WTC11 (cell line): ENCODE data around the gene OSBPL9. TPM values are rescaled to one million over a fixed set of nuclear protein-coding genes. Genes with fewer than 3 reads are reported as not detected.

ENCODE experiments used
- ATAC-seq: fragments of 200-7000 bp; cut with Tn5 transposase; 2 replicates; pipeline ENCODE4 v1.10.0; 2021; ENCODE audit warnings: mild to moderate bottlenecking, moderate library complexity
- CTCF ChIA-PET: fragments of 300-600 bp; sonication (Branson Sonifier 250); formaldehyde crosslinking; loops from one replicate; lab custom pipeline; 2021; ENCODE audit warnings: antibody characterized with exemption; lab: Charles Lee
- POLR2A ChIA-PET: fragments of 350-600 bp; sonication (Branson Sonifier 250); formaldehyde crosslinking; loops from one replicate; lab custom pipeline; 2021; ENCODE audit warnings: antibody characterized with exemption; lab: Charles Lee
- DNase-seq: peaks from one replicate; pipeline ENCODE4 v3.0.0; 2021; ENCODE audit warnings: low spot score
- H3K27ac Mint-ChIP-seq: 2 replicates; pipeline ENCODE4 v1.8.0; 2021; ENCODE audit warnings: mixed read lengths
- H3K27me3 Mint-ChIP-seq: 2 replicates; pipeline ENCODE4 v1.8.0; 2021; ENCODE audit warnings: low read depth, mild to moderate bottlenecking, moderate library complexity, mixed read lengths
- H3K36me3 Mint-ChIP-seq: 2 replicates; pipeline ENCODE4 v1.8.0; 2021; ENCODE audit warnings: mixed read lengths
- H3K4me1 Mint-ChIP-seq: 2 replicates; pipeline ENCODE4 v1.8.0; 2022; ENCODE audit warnings: mixed read lengths
- H3K4me3 Mint-ChIP-seq: 2 replicates; pipeline ENCODE4 v1.8.0; 2021; ENCODE audit warnings: mild to moderate bottlenecking, moderate library complexity, mixed read lengths
- H3K9me3 Mint-ChIP-seq: 2 replicates; pipeline ENCODE4 v1.8.0; 2021; ENCODE audit warnings: mixed read lengths
- ATF1 ChIP-seq: sonication (generic); formaldehyde crosslinking; IDR thresholded peaks from 2 replicates; pipeline ENCODE4 v1.8.1; 2023; ENCODE audit warnings: mild to moderate bottlenecking, moderate library complexity, missing genetic modification reagents
- ATF6 ChIP-seq: sonication (generic); formaldehyde crosslinking; IDR thresholded peaks from 2 replicates; pipeline ENCODE4 v1.8.1; 2023; ENCODE audit warnings: mild to moderate bottlenecking, missing genetic modification reagents
- CREM ChIP-seq: sonication (generic); formaldehyde crosslinking; IDR thresholded peaks from 2 replicates; pipeline ENCODE4 v1.8.1; 2022; ENCODE audit warnings: mild to moderate bottlenecking, missing genetic modification reagents, moderate library complexity
- E2F5 ChIP-seq: sonication (generic); formaldehyde crosslinking; IDR thresholded peaks from 2 replicates; pipeline ENCODE4 v1.8.1; 2022; ENCODE audit warnings: mild to moderate bottlenecking, moderate library complexity, missing genetic modification reagents
- ESRRA ChIP-seq: sonication (generic); formaldehyde crosslinking; IDR thresholded peaks from 2 replicates; pipeline ENCODE4 v1.8.1; 2022; ENCODE audit warnings: mild to moderate bottlenecking, missing genetic modification reagents, borderline replicate concordance
- ETV6 ChIP-seq: sonication (generic); formaldehyde crosslinking; IDR thresholded peaks from 2 replicates; pipeline ENCODE4 v1.8.1; 2022; ENCODE audit warnings: mild to moderate bottlenecking, missing genetic modification reagents
- FOXJ3 ChIP-seq: sonication (generic); formaldehyde crosslinking; IDR thresholded peaks from 2 replicates; pipeline ENCODE4 v1.9.0; 2021; ENCODE audit warnings: missing genetic modification reagents, mild to moderate bottlenecking, borderline replicate concordance
- FOXK1 ChIP-seq: sonication (generic); formaldehyde crosslinking; IDR thresholded peaks from 2 replicates; pipeline ENCODE4 v1.8.0; 2022; ENCODE audit warnings: mild to moderate bottlenecking, moderate library complexity, missing genetic modification reagents
- JAZF1 ChIP-seq: fragments of 250-450 bp; sonication (Bioruptor Pico); IDR thresholded peaks from 2 replicates; pipeline ENCODE4 v1.9.0; 2021; ENCODE audit warnings: moderate library complexity, mild to moderate bottlenecking, inconsistent platforms
- MYBL2 ChIP-seq: sonication (generic); formaldehyde crosslinking; IDR thresholded peaks from 2 replicates; pipeline ENCODE4 v1.8.1; 2023; ENCODE audit warnings: mild to moderate bottlenecking, moderate library complexity, missing genetic modification reagents
- NFATC4 ChIP-seq: fragments of 250-450 bp; sonication (Bioruptor Pico); IDR thresholded peaks from 2 replicates; pipeline ENCODE4 v1.9.0; 2021; ENCODE audit warnings: mild to moderate bottlenecking
- RORB ChIP-seq: fragments of 250-450 bp; sonication (Bioruptor Pico); IDR thresholded peaks from 2 replicates; pipeline ENCODE4 v1.9.0; 2021; ENCODE audit warnings: mild to moderate bottlenecking
- TCF7 ChIP-seq: sonication (generic); formaldehyde crosslinking; IDR thresholded peaks from 2 replicates; pipeline ENCODE4 v1.8.0; 2022; ENCODE audit warnings: mild to moderate bottlenecking, low read depth, missing genetic modification reagents, moderate library complexity
- ZNF138 ChIP-seq: sonication (generic); formaldehyde crosslinking; conservative IDR thresholded peaks from 2 replicates; pipeline ENCODE4 v1.8.1; 2022; ENCODE audit warnings: mild to moderate bottlenecking, moderate library complexity, missing genetic modification reagents
- ZNF219 ChIP-seq: sonication (generic); formaldehyde crosslinking; IDR thresholded peaks from 2 replicates; pipeline ENCODE4 v1.8.0; 2023; ENCODE audit warnings: missing genetic modification reagents, mild to moderate bottlenecking, borderline replicate concordance
- total RNA-seq: library from RNA; stranded (reverse); gene quantifications from 3 replicates; pipeline ENCODE4 v1.2.3, GENCODE V29; 2021
- TF ChIP-seq, protein P1 (sequence below): sonication (generic); formaldehyde crosslinking; IDR thresholded peaks from 2 replicates; pipeline ENCODE4 v1.8.0; 2022; ENCODE audit warnings: mild to moderate bottlenecking, missing genetic modification reagents
- TF ChIP-seq, protein P2 (sequence below): sonication (generic); formaldehyde crosslinking; IDR thresholded peaks from 2 replicates; pipeline ENCODE4 v1.8.1; 2023; ENCODE audit warnings: mild to moderate bottlenecking, missing genetic modification reagents, borderline replicate concordance
- TF ChIP-seq, protein P3 (sequence below): fragments of 250-450 bp; sonication (Bioruptor Pico); IDR thresholded peaks from 2 replicates; pipeline ENCODE4 v1.9.0; 2021; ENCODE audit warnings: mild to moderate bottlenecking, borderline replicate concordance
- TF ChIP-seq, protein P4 (sequence below): fragments of 250-450 bp; sonication (Bioruptor Pico); IDR thresholded peaks from 2 replicates; pipeline ENCODE4 v1.9.0; 2021; ENCODE audit warnings: mild to moderate bottlenecking
- TF ChIP-seq, protein P5 (sequence below): sonication (generic); formaldehyde crosslinking; IDR thresholded peaks from 2 replicates; pipeline ENCODE4 v1.8.1; 2022; ENCODE audit warnings: low read depth, missing genetic modification reagents, borderline replicate concordance
- TF ChIP-seq, protein P6 (sequence below): sonication (generic); formaldehyde crosslinking; conservative IDR thresholded peaks from 2 replicates; pipeline ENCODE4 v1.8.1; 2022; ENCODE audit warnings: mild to moderate bottlenecking, missing genetic modification reagents

The OSBPL9 gene
- total RNA-seq, 1 experiment from 2014 or later = 55.6 TPM

DNA sequence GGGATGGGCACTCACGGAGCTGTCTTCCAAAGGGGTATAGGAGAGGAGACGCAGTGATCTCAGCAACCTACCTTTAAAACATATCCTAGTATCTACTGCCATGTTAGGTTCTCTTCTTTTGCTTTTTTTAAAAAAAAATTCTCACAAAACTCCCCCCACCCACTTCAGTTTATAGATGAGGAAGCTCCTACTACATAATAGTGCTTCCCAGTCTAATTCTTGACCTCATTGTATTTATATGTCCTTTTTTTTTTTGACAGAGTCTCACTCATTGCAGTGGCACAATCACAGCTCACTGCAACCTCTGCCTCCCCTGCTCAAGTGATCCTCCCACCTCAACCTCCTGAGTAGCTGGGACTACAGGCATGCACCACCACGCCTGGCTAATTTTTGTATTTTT, 99.9 kb downstream of the OSBPL9 start:
- ATAC-seq (no peak), DNase-seq (no peak)
- no peaks in the 10 kb centered on the region for H3K4me1 Mint-ChIP-seq
- TF ChIP-seq ATF1 (CRISPR knock-in tag) (no peak), CREM (no peak), ETV6 (CRISPR knock-in tag) (no peak), MYBL2 (CRISPR knock-in tag) (no peak), FOXK1 (no peak), RORB (CRISPR knock-in tag) (no peak)
- ChIA-PET POLR2A (no interaction called here), CTCF (interaction anchor here (1.1 kb wide), 1 partner anchor 52 kb away, joined by 3 read pairs; no protein-coding TSS in a partner anchor)
- H3K27ac Mint-ChIP-seq = no peak overlapping the region
- H3K36me3 Mint-ChIP-seq = peaks cover 5% of the 10 kb centered on the region; the same call in 1 of the 2 replicates
- peaks cover 6% of the 10 kb centered on the region; the same call in 1 of the 2 replicates for H3K9me3 Mint-ChIP-seq
- H3K4me3 Mint-ChIP-seq = no peak overlapping the region
- no peaks in the 10 kb centered on the region for H3K27me3 Mint-ChIP-seq

DNA sequence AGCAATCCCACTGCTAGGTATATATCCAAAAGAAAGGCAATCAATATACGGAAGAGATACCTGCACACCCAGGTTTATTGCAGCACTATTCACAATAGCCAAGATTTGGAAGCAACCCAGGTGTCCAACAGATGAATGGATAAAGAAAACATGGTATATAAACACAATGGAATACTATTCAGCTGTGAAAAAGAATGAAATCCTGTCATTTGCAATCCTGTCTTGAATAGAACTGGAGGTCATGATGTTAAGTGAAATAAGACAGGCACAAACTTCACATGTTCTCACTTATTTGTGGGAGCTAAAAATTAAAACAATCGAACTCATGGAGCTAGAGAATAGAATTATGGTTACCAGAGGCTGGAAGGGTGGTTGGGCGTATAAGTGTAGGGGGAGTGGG, 101.0 kb downstream of the OSBPL9 start:
- Mint-ChIP-seq H3K4me1 (no peaks in the 10 kb centered on the region), H3K27ac (no peak overlapping the region), H3K36me3 (no peaks in the 10 kb centered on the region), H3K9me3 (no peaks in the 10 kb centered on the region), H3K27me3 (no peaks in the 10 kb centered on the region), H3K4me3 (no peak overlapping the region)
- POLR2A ChIA-PET = no interaction called here
- ATAC-seq (no peak), DNase-seq (no peak)
- CTCF ChIA-PET = interaction anchor here (1.1 kb wide), 1 partner anchor 51 kb away, joined by 3 read pairs; no protein-coding TSS in a partner anchor
- TF ChIP-seq, protein P1, sequence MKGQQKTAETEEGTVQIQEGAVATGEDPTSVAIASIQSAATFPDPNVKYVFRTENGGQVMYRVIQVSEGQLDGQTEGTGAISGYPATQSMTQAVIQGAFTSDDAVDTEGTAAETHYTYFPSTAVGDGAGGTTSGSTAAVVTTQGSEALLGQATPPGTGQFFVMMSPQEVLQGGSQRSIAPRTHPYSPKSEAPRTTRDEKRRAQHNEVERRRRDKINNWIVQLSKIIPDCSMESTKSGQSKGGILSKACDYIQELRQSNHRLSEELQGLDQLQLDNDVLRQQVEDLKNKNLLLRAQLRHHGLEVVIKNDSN = no peak
- TF ChIP-seq JAZF1 (CRISPR knock-in tag) (no peak), ZNF219 (CRISPR knock-in tag) (no peak), E2F5 (CRISPR knock-in tag) (no peak), ZNF138 (CRISPR knock-in tag) (no peak), NFATC4 (CRISPR knock-in tag) (no peak), FOXJ3 (CRISPR knock-in tag) (no peak), ESRRA (CRISPR knock-in tag) (no peak), FOXK1 (no peak), CREM (no peak), RORB (CRISPR knock-in tag) (no peak), TCF7 (CRISPR knock-in tag) (no peak), ATF6 (no peak)
- TF ChIP-seq, protein P2, sequence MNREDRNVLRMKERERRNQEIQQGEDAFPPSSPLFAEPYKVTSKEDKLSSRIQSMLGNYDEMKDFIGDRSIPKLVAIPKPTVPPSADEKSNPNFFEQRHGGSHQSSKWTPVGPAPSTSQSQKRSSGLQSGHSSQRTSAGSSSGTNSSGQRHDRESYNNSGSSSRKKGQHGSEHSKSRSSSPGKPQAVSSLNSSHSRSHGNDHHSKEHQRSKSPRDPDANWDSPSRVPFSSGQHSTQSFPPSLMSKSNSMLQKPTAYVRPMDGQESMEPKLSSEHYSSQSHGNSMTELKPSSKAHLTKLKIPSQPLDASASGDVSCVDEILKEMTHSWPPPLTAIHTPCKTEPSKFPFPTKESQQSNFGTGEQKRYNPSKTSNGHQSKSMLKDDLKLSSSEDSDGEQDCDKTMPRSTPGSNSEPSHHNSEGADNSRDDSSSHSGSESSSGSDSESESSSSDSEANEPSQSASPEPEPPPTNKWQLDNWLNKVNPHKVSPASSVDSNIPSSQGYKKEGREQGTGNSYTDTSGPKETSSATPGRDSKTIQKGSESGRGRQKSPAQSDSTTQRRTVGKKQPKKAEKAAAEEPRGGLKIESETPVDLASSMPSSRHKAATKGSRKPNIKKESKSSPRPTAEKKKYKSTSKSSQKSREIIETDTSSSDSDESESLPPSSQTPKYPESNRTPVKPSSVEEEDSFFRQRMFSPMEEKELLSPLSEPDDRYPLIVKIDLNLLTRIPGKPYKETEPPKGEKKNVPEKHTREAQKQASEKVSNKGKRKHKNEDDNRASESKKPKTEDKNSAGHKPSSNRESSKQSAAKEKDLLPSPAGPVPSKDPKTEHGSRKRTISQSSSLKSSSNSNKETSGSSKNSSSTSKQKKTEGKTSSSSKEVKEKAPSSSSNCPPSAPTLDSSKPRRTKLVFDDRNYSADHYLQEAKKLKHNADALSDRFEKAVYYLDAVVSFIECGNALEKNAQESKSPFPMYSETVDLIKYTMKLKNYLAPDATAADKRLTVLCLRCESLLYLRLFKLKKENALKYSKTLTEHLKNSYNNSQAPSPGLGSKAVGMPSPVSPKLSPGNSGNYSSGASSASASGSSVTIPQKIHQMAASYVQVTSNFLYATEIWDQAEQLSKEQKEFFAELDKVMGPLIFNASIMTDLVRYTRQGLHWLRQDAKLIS = no peak
- TF ChIP-seq, protein P3, sequence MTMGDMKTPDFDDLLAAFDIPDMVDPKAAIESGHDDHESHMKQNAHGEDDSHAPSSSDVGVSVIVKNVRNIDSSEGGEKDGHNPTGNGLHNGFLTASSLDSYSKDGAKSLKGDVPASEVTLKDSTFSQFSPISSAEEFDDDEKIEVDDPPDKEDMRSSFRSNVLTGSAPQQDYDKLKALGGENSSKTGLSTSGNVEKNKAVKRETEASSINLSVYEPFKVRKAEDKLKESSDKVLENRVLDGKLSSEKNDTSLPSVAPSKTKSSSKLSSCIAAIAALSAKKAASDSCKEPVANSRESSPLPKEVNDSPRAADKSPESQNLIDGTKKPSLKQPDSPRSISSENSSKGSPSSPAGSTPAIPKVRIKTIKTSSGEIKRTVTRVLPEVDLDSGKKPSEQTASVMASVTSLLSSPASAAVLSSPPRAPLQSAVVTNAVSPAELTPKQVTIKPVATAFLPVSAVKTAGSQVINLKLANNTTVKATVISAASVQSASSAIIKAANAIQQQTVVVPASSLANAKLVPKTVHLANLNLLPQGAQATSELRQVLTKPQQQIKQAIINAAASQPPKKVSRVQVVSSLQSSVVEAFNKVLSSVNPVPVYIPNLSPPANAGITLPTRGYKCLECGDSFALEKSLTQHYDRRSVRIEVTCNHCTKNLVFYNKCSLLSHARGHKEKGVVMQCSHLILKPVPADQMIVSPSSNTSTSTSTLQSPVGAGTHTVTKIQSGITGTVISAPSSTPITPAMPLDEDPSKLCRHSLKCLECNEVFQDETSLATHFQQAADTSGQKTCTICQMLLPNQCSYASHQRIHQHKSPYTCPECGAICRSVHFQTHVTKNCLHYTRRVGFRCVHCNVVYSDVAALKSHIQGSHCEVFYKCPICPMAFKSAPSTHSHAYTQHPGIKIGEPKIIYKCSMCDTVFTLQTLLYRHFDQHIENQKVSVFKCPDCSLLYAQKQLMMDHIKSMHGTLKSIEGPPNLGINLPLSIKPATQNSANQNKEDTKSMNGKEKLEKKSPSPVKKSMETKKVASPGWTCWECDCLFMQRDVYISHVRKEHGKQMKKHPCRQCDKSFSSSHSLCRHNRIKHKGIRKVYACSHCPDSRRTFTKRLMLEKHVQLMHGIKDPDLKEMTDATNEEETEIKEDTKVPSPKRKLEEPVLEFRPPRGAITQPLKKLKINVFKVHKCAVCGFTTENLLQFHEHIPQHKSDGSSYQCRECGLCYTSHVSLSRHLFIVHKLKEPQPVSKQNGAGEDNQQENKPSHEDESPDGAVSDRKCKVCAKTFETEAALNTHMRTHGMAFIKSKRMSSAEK = no peak
- TF ChIP-seq, protein P4, sequence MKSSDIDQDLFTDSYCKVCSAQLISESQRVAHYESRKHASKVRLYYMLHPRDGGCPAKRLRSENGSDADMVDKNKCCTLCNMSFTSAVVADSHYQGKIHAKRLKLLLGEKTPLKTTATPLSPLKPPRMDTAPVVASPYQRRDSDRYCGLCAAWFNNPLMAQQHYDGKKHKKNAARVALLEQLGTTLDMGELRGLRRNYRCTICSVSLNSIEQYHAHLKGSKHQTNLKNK (CRISPR knock-in tag) = no peak
- TF ChIP-seq, protein P5, sequence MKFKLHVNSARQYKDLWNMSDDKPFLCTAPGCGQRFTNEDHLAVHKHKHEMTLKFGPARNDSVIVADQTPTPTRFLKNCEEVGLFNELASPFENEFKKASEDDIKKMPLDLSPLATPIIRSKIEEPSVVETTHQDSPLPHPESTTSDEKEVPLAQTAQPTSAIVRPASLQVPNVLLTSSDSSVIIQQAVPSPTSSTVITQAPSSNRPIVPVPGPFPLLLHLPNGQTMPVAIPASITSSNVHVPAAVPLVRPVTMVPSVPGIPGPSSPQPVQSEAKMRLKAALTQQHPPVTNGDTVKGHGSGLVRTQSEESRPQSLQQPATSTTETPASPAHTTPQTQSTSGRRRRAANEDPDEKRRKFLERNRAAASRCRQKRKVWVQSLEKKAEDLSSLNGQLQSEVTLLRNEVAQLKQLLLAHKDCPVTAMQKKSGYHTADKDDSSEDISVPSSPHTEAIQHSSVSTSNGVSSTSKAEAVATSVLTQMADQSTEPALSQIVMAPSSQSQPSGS (CRISPR knock-in tag) = no peak
- TF ChIP-seq, protein P6, sequence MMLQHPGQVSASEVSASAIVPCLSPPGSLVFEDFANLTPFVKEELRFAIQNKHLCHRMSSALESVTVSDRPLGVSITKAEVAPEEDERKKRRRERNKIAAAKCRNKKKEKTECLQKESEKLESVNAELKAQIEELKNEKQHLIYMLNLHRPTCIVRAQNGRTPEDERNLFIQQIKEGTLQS (CRISPR knock-in tag) = no peak
